HEK293 (cell line): ENCODE data around the gene ZNF276.

Source experiments
- MEIS1 ChIP-seq: sonication (generic); formaldehyde crosslinking; IDR thresholded peaks from 2 replicates; pipeline ENCODE4 v1.8.1; 2022; ENCODE audit warnings: missing genetic modification reagents, mild to moderate bottlenecking, borderline replicate concordance
- SALL2 ChIP-seq: fragments of 450-650 bp; formaldehyde crosslinking; IDR thresholded peaks from 2 replicates; pipeline ENCODE4 v1.5.0; 2017; ENCODE audit warnings: missing biosample characterization, mild to moderate bottlenecking, missing genetic modification characterization, borderline replicate concordance
- SCRT2 ChIP-seq: fragments of 450-650 bp; formaldehyde crosslinking; IDR thresholded peaks from 2 replicates; pipeline ENCODE4 v1.5.1; 2016; ENCODE audit warnings: missing biosample characterization, missing genetic modification characterization
- TF ChIP-seq, protein P1 (sequence below): fragments of 450-650 bp; formaldehyde crosslinking; IDR thresholded peaks from 2 replicates; pipeline ENCODE4 v1.5.1; 2016; ENCODE audit warnings: missing biosample characterization, missing genetic modification characterization
- TF ChIP-seq, protein P2 (sequence below): fragments of 450-650 bp; formaldehyde crosslinking; IDR thresholded peaks from 2 replicates; pipeline ENCODE4 v1.5.1; 2016; ENCODE audit warnings: missing biosample characterization, missing genetic modification characterization

DNA sequence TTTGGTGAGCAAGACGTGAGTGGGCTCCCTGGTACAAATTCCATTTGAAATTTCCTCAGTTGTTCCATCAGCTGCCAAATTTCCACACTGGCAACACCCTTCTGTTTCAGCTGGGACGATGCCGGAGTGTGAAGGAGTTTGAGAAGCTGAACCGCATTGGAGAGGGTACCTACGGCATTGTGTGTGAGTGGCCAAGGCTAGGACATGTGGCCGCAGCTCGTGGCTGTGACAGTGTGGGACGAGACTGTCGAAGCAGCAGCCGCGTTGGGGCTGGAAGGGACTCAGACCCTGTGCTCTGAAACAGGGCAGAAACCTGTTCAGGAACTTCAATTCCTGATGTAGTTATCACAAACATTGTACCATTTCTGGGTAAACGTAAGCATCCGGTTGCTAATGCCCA is 32.2 kb upstream of the ZNF276 start:
- TF ChIP-seq, protein P1, sequence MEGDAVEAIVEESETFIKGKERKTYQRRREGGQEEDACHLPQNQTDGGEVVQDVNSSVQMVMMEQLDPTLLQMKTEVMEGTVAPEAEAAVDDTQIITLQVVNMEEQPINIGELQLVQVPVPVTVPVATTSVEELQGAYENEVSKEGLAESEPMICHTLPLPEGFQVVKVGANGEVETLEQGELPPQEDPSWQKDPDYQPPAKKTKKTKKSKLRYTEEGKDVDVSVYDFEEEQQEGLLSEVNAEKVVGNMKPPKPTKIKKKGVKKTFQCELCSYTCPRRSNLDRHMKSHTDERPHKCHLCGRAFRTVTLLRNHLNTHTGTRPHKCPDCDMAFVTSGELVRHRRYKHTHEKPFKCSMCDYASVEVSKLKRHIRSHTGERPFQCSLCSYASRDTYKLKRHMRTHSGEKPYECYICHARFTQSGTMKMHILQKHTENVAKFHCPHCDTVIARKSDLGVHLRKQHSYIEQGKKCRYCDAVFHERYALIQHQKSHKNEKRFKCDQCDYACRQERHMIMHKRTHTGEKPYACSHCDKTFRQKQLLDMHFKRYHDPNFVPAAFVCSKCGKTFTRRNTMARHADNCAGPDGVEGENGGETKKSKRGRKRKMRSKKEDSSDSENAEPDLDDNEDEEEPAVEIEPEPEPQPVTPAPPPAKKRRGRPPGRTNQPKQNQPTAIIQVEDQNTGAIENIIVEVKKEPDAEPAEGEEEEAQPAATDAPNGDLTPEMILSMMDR (tag by site-specific recombination): no peak
- TF ChIP-seq SALL2 (tag by site-specific recombination) (no peak), MEIS1 (CRISPR knock-in tag) (no peak), SCRT2 (tag by site-specific recombination) (no peak)
- TF ChIP-seq, protein P2, sequence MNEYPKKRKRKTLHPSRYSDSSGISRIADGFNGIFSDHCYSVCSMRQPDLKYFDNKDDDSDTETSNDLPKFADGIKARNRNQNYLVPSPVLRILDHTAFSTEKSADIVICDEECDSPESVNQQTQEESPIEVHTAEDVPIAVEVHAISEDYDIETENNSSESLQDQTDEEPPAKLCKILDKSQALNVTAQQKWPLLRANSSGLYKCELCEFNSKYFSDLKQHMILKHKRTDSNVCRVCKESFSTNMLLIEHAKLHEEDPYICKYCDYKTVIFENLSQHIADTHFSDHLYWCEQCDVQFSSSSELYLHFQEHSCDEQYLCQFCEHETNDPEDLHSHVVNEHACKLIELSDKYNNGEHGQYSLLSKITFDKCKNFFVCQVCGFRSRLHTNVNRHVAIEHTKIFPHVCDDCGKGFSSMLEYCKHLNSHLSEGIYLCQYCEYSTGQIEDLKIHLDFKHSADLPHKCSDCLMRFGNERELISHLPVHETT (tag by site-specific recombination): no peak
